Stimulated activated CD8-positive, alpha-beta memory T cell treated with anti-CD3 and anti-CD28 coated beads, Interleukin-15, amount 100 ng/mL, for 24 hours (primary cell): Measurements from ENCODE around the gene FAAP100.

Experiments
- DNase-seq: peaks from one replicate; pipeline ENCODE4 v3.0.0-alpha.2; 2020; ENCODE audit warnings: low read depth

FAAP100 gene

DNA sequence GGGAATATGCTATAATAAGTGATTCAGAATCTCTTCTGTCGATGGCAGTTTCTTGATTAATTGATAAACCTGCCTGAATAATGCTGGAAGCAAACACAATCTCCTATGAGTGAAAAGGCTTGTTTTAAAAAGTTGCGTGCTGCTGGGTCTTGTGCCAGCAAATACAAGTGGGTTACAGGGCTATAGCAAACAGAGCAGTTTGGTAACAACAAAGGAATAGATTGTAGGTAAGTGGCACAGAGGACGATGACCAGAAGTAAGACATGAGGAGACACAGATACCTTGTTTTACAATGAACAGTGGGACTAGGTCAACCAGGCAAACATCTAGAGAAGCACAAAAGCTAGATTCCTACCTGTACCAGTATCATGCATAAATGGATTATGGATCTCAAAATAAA, 23.7 kb upstream of the FAAP100 start:
- no peak for DNase-seq

- DNase-seq, result no peak
Measured at GRCh38 chr17:81574643-81574956, 22.4 kb upstream of the FAAP100 start.

DNA sequence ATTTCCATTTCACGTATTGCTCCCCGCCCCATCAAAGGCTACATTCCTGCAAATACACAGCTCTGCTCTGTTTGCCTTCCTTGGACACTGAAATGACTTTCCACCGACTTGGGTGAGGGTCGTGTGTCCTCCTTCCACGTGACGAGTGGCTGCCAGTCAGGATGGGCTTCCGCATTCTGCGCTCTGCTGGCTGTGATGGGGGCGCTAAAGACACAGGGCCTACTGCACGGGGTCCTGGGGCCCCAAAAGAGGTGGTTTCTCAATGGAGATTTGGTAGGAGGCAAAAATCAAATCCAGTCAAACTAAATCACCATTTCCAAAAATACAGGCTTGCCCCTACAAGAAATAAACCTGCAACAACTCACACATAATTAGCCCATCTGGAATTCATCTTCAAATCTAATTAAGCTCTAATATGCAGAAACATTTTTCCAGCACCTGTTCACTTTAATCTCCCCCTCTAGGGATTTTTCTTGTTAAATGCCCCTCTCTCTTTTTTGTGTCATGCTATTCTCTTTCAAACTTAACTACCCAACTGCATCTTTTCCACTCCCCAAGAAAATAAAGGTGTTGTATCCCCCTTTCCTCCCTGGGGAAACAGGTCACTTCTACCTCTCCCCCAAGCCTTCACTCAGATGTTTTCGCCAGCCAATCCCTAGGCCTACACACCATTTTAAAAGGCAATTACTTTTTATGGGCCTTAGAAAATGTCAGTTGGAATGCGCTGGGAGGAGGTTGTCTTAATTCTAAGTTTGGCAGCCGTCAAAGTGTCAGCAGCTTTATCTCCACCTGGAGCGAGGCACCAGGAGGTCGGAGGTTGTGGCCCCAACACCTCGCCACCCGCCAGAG, 21.9 kb upstream of the FAAP100 start:
- DNase-seq, result no peak

- no peak for DNase-seq
Measured at GRCh38 chr17:81572563-81573168, 20.5 kb upstream of the FAAP100 start.

DNA sequence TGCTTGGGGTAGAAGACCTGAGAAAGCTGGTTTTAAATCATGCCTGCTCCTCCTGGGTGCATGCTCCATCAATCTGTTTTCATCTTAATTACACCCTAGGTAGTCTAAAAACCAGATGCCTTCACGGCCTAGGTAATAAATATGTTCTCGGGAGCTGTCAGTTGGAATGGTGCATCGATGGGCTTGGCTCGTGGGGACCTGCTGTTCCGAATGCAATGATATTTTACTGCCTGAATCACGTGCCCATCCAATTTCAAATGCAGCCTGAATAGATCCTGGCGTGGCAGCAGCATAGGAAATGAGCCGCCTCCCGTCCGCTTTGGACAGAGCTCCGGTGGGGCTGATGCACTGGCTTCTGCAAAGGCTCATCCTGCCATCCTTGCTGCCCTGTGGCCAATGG, 18.8 kb upstream of the FAAP100 start:
- no peak for DNase-seq

DNA sequence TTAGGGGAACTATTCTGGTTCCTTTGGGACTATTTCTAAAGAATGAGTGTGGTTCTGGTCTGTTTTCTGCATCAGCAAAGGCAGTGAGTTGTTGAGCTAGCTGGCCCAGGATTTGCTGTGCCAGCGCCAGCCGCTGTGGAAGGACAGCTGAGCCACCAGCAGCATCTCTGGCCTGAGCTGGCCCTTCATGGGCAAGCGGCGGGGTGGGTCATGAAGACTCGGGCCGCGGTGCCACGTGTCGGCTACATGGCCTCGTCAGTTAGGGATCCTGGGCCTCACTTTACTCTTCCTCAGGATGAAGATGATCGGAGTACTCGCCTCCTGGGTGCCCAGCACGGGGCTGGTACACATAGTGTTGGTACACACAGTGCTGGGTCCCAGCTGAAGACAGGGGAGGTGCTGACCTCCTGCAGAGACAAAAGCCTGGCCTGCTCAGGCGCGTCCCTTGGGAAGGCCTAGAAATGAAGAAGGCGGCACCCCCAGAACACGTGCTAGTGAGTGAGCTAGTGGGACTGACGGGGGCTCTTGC, 17.9 kb upstream of the FAAP100 start:
- DNase-seq, result no peak

DNA sequence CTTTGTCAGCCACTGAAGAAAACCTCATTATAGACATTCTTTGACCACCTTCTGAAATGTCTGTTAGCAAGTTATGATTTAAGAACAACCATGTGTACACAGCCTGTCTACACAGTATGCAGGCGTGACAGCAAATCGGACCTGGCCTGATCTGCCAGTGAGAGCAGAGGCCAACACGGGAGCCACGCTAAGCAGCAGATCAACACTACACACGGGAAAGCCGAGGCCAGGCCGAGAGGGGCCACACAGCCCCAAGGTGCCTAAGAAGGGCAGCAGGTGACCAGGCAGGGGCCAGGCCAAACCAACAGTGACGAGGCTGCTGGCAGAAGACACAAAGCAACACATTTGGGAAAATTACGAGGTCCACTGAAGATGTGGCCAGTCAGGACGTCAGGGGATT, 16.3 kb upstream of the FAAP100 start:
- no peak for DNase-seq

GRCh38 chr17:81567191-81567590, 15.0 kb upstream of the FAAP100 start:
- DNase-seq, result no peak

GRCh38 chr17:81566461-81567126, 14.4 kb upstream of the FAAP100 start:
- no peak for DNase-seq

DNA sequence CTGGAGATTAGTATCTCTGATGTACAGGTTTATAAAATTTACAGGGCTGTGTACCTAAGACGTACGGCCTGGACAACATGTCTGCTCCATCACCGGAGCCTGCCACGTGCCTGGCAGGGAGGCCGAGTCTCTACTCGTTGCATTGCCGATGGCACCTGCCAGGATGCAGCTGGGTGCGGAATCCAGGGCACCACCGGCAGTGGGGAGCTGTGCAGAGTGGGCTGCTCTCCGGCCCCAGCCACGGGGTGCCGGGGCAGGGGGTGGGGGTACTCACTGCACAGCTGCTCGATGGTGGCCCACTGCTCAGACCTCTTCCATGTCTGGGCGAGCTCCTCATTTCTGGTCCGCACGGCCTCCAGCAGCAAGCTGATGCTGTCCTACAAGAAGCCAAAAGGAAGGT, 13.1 kb upstream of the FAAP100 start:
- DNase-seq, result no peak

GRCh38 chr17:81564778-81565177, 12.6 kb upstream of the FAAP100 start:
- DNase-seq, result no peak

GRCh38 chr17:81563861-81564586, 11.9 kb upstream of the FAAP100 start:
- DNase-seq, result no peak

DNA sequence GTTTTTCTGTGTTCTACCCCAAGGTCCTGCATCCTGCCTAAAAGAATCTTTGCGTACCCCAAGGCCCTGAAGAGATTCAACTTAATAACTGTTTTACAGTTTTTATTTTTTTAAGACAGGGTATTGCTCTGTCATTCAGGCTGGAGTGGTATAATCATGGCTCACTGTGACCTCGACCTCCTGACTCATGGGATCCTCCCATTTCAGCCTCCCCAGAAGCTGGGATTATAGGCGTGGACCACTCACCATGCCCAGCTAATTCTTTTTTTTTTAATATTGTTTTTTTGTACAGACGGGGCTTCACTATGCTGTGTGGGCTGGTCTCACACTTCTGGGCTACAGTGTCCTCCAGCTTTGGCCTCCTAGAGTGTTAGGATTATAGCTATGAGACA, 9.3 kb upstream of the FAAP100 start:
- DNase-seq, result no peak

DNA sequence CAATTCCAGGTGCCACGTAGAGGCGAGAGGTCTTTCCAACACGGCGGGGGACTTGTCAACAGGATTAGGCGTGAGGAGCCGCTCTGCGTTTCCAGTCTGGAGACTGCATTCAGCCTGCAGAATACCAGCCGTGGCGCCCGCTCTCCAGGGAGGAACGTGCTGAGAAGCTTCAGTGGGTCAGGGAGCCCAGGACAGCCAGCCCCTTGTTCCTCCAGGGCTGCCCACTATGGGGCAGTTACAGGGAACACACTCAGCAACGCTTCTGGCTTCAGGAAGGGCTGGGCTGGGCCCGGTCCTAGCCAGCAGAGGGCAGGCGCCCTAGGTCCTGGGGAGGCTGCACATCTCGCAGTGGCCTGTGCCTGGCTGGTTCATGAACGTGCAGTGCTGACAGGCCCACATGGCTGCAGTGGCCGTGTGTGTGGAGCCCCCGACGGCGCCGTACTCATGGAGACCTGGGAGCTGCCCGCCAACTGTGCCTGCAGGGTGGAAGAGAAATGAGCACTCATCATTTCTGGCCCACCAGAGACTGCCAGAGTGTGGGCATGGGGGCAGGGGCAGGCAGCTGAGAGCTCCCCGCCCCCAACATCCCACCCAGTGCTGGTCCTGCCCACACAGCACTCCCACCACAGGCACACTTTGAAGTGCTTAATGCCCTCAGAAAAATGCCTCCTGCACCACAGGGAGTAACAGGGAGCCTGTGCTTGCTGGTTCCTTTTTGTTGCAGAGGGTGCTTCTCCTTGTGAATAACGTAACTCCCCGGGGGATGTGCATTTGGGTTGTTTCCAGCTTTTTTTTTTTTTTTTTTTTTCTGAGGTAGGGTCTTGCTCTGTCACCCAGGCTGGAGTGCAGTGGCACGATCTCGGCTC, 7.0 kb upstream of the FAAP100 start:
- no peak for DNase-seq

- no peak for DNase-seq
Measured at GRCh38 chr17:81558115-81558468, 5.9 kb upstream of the FAAP100 start.

- DNase-seq, result no peak
Measured at GRCh38 chr17:81557276-81558114, 5.3 kb upstream of the FAAP100 start.

GRCh38 chr17:81556863-81557262, 4.7 kb upstream of the FAAP100 start:
- no peak for DNase-seq

DNA sequence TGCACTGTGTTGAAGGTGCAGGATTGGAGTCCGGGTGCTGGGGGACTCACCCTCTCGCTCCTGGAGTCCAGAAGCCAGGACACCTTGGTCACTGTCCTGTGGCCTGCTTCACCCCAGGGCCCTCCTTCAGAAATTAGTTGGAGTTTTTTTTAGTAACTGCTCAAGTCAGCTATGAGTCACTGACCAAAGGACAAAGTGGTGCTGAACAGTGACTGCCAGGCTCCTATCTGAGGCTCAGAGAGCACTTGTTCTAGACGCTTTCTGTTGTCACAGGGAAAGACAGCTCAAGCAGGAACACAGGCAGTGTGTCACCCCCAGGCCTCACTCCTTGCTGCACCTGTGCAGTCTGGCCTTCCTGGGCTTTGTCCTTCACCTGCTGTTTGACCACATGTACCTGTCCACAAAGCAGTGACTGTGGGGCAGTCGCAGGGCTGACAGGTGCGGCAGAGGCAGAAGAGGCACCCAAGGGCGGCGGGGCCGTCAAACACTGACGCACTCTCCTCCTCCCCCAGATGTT, 4.1 kb upstream of the FAAP100 start:
- DNase-seq, result no peak

- no peak for DNase-seq
Measured at GRCh38 chr17:81553616-81554181, 1.5 kb upstream of the FAAP100 start.

- peak; percentile 40 for DNase-seq
Measured at GRCh38 chr17:81553018-81553615, 964 bp upstream of the FAAP100 start.
